K562 (cell line): ENCODE data around the gene RNASE13. TPM values are rescaled to one million over a fixed set of nuclear protein-coding genes. Genes with fewer than 3 reads are reported as not detected.

Experiments
- PBX2 ChIP-seq, 2 experiments: IDR thresholded peaks in 1 of 2; conservative IDR thresholded peaks in 1 of 2; 2 replicates each; pipeline ENCODE4 v1.6.1; 2016; ENCODE audit warnings: low read depth in 2 of 2, mild to moderate bottlenecking in 1 of 2, missing compliant biosample characterization in 1 of 2, missing genetic modification characterization in 1 of 2, moderate library complexity in 1 of 2
- RUNX1 ChIP-seq: sonication (generic); IDR thresholded peaks from 2 replicates; pipeline ENCODE4 v1.6.1; 2016; ENCODE audit warnings: antibody characterized with exemption, low read depth
- polyA plus RNA-seq, 8 experiments: library from polyadenylated mRNA; depleted of rRNA in 4 of 8; stranded (reverse) in 5 of 8; unstranded in 3 of 8; fragments of >200 nt; fragmentation: Nextera tagmentation in 2 of 8; fragmentation: Illumina TruSeq in 1 of 8; extraction: Ambion mirVana in 2 of 8; extraction: Trizol in 1 of 8; gene quantifications; 2 replicates each; pipeline versions ENCODE4 v1.2.1 to v1.2.3, GENCODE V29; 2011 to 2014; ENCODE audit warnings: inconsistent platforms in 1 of 8, missing spikeins in 1 of 8
- total RNA-seq, 7 experiments: library from RNA; depleted of rRNA in 6 of 7; stranded (reverse); fragments of >200 nt in 6 of 7; fragmentation: Illumina TruSeq in 2 of 7; extraction: Trizol in 2 of 7; gene quantifications; 2 replicates each; pipeline versions ENCODE4 v1.2.1 to v1.2.3, GENCODE V29; 2011 to 2021; ENCODE audit warnings: low replicate concordance in 1 of 7
- TF ChIP-seq, protein P1 (sequence below): sonication (generic); formaldehyde crosslinking; IDR thresholded peaks from 2 replicates; pipeline ENCODE4 v1.8.1; 2023; ENCODE audit warnings: missing genetic modification reagents, mild to moderate bottlenecking, borderline replicate concordance

The RNASE13 gene
- total and polyA plus RNA-seq, 9 of the 15 experiments (the other 6 are each of a cell fraction or from before 2014, with no cell fraction given), result not detected

DNA sequence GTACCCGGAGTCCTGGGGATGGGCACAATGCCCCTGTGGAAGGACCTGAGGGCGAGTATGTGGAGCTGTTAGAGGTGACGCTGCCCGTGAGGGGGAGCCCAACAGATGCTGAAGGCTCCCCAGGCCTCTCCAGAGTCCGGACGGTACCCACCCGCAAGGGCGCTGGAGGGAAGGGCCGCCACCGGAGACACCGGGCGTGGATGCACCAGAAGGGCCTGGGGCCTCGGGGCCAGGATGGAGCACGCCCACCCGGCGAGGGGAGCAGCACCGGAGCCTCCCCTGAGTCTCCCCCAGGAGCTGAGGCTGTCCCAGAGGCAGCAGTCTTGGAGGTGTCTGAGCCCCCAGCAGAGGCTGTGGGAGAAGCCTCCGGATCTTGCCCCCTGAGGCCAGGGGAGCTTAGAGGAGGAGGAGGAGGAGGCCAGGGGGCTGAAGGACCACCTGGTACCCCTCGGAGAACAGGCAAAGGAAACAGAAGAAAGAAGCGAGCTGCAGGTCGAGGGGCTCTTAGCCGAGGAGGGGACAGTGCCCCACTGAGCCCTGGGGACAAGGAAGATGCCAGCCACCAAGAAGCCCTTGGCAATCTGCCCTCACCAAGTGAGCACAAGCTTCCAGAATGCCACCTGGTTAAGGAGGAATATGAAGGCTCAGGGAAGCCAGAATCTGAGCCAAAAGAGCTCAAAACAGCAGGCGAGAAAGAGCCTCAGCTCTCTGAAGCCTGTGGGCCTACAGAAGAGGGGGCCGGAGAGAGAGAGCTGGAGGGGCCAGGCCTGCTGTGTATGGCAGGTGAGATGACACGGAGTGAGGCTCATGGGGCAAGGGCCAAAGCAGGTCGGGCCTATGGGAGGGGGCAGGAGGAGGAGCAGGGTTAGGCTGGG lies 40.0 kb upstream of the RNASE13 start (continued):
- TF ChIP-seq, protein P1, sequence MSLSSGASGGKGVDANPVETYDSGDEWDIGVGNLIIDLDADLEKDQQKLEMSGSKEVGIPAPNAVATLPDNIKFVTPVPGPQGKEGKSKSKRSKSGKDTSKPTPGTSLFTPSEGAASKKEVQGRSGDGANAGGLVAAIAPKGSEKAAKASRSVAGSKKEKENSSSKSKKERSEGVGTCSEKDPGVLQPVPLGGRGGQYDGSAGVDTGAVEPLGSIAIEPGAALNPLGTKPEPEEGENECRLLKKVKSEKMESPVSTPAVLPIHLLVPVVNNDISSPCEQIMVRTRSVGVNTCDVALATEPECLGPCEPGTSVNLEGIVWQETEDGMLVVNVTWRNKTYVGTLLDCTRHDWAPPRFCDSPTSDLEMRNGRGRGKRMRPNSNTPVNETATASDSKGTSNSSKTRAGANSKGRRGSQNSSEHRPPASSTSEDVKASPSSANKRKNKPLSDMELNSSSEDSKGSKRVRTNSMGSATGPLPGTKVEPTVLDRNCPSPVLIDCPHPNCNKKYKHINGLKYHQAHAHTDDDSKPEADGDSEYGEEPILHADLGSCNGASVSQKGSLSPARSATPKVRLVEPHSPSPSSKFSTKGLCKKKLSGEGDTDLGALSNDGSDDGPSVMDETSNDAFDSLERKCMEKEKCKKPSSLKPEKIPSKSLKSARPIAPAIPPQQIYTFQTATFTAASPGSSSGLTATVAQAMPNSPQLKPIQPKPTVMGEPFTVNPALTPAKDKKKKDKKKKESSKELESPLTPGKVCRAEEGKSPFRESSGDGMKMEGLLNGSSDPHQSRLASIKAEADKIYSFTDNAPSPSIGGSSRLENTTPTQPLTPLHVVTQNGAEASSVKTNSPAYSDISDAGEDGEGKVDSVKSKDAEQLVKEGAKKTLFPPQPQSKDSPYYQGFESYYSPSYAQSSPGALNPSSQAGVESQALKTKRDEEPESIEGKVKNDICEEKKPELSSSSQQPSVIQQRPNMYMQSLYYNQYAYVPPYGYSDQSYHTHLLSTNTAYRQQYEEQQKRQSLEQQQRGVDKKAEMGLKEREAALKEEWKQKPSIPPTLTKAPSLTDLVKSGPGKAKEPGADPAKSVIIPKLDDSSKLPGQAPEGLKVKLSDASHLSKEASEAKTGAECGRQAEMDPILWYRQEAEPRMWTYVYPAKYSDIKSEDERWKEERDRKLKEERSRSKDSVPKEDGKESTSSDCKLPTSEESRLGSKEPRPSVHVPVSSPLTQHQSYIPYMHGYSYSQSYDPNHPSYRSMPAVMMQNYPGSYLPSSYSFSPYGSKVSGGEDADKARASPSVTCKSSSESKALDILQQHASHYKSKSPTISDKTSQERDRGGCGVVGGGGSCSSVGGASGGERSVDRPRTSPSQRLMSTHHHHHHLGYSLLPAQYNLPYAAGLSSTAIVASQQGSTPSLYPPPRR (CRISPR knock-in tag), result no peak
- TF ChIP-seq PBX2 (CRISPR knock-in tag; IDR thresholded peaks at IDR 0.05; ENCODE audit: low read depth) (no peak), PBX2 (tag; conservative IDR thresholded peaks at IDR 0.05; ENCODE audit: low read depth) (no peak), RUNX1 (no peak)
